HG02981 (cell line): ENCODE measurements around the gene BMPR1B.

Experiments
- ATAC-seq: cut with Tn5 transposase; IDR thresholded peaks from one replicate; pipeline ENCODE4 v1.9.1; 2021; ENCODE audit warnings: mild to moderate bottlenecking, moderate library complexity; ENCODE audit not compliant: unreplicated experiment

BMPR1B gene

DNA sequence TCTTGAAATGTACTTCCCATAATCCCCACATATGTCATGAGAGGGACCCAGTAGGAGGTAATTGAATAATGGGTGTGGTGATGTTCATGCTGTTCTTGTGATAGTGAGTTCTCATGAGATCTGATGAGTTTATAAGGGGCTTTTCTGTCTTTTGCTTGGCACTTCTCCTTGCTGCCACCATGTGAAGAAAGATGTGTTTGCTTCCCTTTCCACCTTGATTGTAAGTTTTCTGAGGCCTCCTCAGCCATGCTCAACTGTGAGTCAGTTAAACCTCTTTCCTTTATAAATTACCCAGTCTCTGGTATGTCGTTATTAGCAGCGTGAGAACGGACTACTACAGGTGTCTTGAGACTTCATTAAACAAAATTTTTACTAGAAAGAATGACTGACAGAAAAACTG lies 323.2 kb downstream of the BMPR1B start:
- ATAC-seq, result no peak

DNA sequence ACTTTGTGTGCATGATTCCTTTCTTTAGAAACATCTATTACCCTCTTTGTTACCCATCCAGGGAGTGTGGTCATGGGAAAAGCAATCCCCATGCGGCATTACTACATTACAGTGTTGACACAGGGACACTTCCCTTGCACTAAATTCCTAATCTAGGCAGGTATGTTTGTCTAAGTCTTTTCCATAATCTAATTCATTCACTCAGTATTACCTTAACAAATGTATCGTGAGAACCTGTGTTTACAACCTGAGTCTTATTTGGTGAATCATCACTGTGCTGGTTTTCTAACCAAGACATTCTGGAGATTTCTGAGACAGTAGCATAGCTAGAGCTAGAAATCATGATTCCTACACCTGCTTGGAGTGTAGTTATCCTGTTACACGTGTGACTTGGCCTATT lies 326.8 kb downstream of the BMPR1B start:
- no peak for ATAC-seq

DNA sequence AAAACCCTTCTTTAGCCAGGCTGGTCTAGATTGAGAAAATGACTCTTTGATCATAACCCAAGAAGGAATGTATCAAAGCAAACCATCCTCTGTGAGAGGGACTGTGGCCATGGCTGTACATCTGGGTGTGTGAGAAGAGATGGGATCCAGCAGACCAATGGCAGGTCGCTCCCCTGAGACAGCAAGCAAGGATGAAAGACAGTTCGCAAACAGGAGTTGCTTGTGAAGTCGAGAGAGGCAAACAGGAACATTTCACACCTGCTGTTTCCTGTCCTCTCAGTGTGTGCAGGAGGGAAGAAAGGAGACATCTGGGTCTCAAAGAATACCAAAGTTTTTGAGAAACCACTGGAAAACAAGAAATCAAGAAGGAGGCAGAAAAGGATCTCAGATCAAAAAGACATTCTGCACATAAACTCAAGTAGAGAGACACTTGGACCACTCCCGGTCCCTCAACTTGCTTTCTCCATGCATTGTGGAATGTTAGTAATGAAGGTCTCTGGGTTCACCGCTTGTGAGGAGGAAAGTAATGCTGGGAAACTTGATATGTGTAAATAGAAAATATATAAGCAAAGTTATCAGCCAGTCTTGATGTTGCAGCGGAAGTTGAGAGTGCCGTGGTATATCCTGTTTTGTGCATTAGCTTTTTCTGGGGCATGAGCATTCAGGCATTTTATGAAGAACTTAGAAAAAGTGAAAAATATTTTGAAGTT lies 327.5 kb downstream of the BMPR1B start:
- ATAC-seq, result no peak

DNA sequence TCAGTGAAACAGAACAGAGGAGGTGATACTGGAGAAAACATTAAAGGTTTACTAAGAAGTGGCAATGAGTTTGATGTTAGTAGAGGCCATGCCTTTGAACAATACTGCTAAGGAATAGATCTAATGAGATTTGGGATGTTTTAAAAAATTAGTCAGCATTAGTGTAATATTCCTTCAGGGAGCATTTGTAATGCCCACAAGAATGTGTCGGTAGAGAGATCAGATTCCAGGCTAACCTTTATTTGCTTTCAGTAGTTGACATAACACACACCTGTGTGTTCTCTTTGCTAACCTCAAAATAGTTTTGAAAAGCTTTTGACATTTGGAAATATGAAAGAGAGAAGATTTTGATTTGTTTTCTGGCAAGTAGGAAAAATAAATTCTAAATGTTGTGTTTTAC lies 328.8 kb downstream of the BMPR1B start:
- ATAC-seq, result no peak

DNA sequence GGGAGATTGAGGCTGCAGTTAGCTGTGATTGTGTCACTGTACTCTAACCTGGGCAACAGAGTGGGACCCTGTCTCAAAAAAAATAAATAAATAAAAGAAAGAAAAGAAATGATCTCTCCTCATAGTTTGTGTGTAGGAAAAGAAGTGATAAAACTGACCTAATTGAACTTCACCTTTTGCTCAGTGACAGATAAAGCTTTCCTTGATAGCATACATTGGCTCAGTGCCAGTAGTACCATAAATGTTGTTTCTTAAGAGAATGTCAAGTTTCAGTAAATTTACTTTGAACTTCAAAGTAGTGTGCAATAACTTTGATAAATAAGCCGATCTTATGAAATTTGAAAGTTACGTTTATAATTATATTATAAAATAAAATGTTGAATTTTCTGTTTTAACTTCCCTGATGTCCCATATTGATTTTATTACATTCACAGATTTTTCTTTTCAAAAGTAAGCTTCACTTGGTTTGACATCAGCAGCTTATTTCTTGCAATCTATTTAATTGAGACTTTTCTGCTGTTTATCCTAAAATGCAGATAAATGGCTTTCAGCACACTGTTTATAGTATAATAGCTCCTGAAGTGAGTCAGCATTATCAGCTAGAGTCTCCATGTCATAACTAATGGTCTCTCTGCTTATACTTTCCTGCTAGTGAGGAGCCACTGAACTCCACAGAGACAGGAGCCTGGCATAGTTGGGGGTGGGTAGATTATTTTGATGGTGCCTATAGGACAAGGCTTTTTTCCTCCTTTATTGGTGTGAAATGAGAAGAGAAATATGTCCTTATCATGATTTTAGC lies 330.1 kb downstream of the BMPR1B start:
- no peak for ATAC-seq

DNA sequence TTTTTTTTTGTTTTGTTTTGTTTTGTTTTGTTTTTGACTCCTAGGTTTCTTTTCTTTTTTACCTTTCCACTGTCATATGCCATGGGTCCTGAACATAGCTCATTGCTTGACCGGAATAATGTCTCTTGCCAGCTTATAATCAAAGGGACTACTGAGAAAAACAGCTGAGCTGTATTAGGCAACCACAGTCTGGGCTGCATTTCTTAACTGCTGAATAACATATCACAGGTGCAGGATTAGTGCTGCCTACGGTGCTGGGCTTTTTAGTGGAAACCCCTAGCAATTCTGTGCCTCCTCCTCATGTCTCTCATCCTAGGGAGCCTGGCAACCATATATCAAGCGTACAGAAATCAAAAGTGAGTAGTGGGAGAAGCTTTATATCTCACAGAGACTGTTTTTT lies 333.5 kb downstream of the BMPR1B start:
- ATAC-seq, result no peak

DNA sequence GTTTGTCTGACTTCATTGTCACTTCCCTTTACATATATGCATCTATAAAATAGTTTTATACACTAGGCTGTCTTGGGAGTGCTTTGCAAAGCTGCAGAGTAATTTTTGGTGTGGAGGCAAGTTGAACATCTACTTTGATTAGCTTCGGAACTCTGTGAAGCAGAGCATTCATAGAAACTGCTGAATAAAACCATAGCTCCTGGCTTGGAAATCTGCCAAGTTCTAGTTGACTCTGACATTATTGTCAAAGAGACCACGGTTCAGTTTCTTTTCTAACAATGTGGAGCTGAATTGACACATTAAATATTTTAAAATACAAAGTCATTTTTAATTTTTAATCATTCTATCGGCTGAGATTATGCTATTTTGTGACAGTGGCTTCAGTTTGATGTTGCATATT lies 335.0 kb downstream of the BMPR1B start:
- ATAC-seq, result no peak

DNA sequence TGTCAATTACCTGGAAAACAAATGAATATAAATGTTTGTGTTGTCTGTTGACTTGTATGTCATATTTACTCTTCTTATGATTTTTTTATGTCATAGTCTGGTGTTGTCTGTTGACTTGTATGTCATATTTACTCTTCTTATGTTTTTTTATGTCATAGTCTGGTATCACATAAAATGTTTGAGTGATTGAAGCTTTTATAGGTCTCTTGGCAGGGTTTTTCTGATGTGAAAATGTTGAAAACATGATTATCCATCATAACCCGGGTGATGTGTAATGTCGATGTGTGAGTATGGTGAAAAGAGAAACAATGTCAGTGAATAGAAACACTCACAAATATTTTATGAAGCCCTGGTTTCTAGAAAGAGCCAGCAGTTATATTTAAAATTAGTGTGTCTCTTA lies 335.7 kb downstream of the BMPR1B start:
- no peak for ATAC-seq

DNA sequence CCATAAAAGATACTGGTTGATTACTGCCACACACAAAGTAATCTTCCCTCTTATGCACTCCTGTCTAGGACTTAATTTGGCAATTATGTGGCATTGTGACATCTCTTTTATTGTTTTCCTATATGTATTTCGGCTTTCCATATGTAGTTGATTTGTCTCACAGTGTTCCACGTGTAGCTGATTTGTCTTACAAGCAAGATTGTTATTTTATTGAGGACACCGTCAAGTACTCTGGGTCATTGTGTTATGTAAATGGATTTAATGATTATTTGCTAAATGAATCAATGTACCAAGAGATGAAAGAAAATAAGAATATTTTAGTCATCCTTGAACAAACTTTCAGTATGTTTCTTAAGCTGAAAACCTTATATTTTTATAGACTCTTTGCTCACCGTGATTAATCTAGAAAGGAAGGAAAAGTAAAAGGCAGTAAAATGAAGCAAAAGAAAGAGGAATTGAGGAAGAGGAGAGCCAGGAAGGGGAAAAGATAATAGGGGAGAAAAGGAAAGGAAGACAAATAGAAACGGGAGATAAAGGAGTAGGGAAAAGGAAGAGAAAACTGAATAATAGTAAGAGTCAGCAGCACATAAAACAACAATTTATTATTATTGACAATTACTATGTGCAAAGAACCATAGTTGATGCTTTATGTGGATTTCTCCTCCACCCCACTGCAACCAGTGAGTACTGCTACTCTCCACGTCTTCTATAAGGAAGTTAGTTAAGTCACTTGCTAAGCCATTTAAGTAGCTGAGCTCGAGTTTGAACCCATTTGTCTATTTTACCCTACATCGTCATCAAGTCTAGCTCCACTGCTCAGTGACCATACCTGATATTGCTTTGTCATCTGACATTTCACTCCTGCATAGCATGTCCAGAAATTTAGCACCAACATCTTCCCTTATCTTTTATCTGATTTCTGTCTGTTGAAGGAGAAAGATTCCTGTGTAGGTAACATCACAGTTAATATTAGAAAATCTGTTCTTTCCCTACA lies 336.5 kb downstream of the BMPR1B start:
- ATAC-seq, result no peak

DNA sequence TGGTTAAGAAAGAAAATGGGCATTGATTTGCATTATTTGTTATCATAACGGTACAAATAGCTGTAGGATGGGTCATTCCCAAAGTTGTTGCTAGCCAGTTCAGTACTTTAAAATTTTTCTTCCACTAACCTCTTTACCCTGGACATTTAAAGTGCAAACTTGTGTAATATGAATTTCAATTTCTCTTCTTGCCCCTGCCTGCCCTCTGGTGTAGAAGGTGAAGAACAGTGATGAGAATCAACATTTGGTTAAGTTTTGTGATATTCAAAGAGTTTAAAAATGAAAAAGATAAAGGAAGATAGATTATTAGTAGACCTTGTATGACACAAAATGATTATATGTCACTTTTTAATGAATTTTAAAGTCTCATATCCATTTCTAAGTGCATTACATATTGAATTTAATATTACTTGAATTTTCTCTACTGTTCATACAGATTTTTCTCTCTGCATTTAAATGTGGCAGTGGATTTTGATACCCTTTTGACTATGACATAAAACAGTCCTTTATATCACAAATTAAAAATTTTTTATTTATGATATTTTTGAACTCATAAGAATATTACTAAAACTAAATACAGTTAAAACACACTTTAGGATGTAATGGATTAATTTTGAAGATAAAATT lies 337.7 kb downstream of the BMPR1B start:
- ATAC-seq, result no peak

DNA sequence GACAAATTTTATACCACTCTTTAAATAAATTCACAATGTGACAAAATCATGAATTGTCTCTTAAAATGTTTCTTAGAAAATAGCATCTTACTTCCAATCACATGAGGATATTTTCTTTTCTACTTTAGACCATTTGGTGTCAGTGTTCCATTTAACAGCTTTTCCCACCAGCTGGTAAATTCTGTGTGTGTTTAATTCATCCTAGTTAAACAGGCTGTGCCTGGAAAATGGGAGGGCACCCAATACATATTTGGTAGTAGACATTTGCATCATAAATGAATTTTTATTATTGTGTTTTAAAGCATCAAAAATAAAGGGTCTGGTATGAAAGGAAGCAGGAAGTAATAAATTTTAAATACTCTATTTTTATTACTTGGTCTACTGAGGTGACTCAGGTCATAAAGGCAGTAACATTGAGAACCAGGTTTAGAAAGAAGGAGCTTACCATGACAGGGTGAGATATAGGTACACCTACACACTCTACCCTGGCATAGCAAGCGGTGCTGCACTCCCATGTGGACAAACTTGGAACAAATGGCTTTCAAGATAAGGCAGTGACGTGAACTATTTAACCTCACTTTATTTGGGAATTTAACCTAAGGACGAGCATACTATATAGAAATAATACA lies 344.5 kb downstream of the BMPR1B start:
- no peak for ATAC-seq

DNA sequence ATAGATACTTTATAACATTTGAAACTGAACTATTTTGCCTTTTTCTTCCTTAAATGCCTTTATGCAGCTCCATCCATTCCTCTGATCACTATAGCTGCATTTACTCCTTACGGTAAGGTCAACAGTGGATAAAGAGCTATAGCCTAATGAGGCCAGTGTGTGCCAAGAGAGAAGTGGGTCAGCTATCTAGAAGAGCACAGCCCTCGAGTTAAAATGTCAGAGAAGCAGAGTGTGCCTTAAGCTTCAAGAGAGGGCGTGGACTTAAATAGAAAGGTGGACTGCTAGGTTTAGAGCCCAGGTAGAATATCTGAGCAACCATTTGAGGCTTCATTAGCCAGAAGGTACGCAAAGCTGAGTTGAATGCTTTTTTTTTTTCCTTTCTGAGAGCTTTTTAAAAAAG lies 347.4 kb downstream of the BMPR1B start:
- no peak for ATAC-seq

DNA sequence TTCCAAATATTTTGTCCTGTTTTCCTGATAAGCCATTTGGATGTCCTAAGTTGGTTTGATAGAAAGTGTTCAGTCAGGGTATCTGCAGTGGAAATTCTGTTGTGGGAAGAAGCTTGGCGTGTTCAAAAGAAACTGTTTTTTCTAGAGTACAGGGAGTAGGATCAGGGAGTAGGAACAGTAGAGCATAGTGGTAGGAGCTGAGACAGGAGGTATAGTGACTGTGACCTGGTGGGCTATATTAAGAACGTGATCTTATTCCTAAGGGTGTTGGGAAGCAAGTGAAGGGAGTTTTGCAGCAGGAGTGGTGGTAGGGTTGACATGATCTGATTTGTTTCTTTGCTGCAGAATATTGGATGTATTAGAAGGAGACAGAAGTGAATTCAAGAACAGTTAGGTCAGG lies 348.2 kb downstream of the BMPR1B start:
- ATAC-seq, result no peak

DNA sequence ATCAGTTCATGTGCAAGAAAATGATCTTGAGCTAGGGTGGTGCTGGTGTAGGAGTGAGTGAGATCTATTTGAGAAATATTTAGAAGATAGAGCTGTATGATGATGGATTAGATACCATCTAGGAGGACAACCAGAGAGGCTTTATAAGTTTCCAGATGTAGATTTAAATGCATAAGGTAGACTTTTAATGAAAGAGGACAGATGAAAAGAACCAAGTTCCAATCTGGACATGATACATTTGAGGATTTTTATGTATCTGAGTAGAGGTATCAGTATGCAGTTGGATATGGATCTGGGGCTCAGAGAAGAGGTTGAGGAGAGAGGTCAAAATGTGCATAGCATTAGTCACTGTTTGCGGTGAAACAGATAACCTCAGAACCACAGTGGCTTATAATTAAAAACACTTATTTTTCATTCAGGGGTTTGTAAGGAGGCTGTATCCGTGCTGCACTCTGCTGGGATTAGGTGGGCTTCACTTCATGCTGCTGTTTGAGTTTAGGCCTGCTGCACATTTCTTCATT lies 348.7 kb downstream of the BMPR1B start:
- no peak for ATAC-seq

DNA sequence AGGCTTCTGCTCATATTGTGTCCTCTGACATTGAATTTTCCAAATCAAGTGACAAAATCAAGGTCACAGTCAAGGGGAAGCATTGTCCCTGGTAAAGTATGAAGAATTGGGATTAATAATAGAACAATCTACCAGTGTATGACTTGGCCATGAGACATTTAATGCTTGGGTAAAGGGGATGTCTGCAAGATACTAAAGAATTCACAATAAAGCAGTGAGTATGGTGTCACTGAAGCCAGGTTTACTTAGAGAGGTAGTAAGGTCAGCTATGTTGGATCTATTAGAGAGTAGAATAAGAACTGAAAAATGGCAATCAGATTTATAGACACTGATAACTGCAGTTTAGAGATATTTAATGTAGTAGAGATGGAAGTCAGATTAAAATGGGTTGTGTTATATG lies 349.2 kb downstream of the BMPR1B start:
- ATAC-seq, result no peak

DNA sequence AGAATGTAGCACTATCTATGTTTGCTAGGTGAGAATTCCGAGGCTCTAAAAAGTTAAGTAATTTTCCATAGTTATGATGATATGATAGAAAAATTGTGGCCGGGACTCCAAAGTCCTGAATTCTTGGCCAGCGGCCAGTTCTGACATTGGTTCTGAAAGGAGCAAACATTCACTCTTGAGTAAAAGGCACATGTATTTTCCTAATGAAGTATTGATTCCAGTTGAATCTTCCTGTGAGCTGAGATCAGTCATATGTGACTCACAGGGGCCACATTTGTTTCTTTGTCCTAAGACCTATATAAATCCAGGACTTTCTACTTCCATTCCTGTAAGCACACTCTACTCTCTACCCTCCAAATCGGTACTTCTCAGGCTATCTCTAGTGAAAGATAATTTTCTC lies 349.9 kb downstream of the BMPR1B start:
- no peak for ATAC-seq

DNA sequence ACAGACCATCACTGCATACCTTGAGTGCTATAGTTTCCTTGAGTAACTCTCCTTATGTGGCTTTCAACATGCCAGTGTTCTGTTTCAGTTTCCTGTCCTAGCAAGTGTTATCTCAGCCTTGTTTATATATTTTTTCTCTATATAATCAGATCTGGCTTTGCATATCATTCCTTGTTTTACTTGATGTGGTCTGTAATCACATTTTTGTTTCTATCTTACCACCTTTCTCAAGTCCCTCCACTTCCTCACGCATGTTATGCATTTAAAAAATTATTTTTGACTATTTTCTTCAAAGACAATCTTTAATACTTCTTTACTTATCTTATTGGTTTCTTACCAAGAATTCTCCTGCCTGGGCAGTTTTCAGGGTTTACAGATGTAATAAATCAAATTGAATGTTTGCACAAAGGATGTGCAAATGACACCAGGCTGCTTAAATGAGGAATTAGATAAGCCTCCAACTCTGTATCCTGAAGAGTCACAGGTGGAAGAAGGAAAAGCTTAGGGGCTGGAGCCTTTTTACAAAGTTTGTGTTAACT lies 351.2 kb downstream of the BMPR1B start:
- ATAC-seq, result no peak

DNA sequence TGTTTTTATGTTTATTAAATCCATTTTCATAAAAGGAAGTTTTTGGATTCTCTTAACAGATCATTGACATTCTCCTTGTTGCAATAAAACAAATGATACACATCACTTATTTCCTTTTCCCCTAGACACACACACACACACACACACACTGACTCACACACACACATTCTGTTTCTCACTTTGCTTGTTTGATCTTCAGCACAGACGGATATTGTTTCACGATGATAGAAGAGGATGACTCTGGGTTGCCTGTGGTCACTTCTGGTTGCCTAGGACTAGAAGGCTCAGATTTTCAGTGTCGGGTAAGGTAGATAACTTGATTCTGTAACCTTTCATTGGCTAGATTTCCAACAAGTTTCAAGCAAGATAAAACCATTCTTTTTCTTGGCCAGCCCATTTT lies 356.8 kb downstream of the BMPR1B start:
- ATAC-seq, result no peak

DNA sequence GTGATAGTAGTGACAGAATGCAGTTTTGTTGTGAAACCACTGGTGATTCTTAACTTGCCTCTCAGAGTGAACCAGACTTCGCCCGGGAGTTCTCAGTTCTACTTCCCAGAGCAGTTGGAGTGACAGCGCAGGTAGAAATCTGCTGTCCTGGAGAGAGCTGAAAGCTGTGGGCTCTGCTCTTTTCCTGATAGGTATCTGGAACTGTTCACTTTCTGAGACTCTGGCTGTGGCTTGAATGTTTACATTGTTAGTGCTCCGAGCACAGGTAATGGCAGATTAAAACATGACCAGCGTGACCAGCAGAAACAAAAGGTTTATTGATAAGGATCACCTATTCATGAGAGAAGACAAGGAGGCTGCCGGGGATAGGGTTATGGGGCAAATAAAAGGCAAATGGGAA lies 360.7 kb downstream of the BMPR1B start:
- no peak for ATAC-seq

DNA sequence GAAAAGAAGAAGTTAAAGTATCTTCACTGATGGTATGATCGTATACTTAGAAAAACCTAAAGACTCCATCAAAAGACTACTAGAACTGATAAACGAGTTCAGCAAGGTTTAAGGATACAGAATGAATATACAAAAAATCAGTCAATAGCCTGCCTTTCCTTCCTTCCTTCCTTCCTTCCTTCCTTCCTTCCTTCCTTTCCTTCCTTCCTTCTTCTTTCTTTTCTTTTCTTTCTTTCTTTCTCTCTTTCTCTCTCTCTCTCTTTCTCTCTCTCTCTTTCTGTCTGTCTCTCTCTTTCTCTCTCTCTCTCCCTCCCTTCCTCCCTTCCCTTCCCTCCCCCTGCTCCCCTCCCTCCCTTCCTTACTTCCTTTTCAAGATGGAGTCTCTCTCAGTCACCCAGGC lies 362.7 kb downstream of the BMPR1B start:
- no peak for ATAC-seq
